Mammary epithelial cell (primary cell): Measurements from ENCODE around the gene ABHD18.
"Not testable (repeated sequence)": the region's sequence is repeated elsewhere in the genome, so short reads cannot be mapped to it uniquely, and the experiment has no call there.

Source experiments
- CTCF ChIP-seq, 2 donors: IDR thresholded peaks in 1 of 2; conservative IDR thresholded peaks in 1 of 2; 2 replicates each; pipeline ENCODE4 v1.5.1; 2011 to 2012; ENCODE audit warnings: inconsistent platforms in 2 of 2, low read length in 2 of 2, mild to moderate bottlenecking in 2 of 2, control low read depth in 1 of 2, low read depth in 1 of 2; ENCODE audit not compliant: insufficient read depth in 1 of 2; ENCODE audit errors: extremely low read depth in 1 of 2
- EZH2 ChIP-seq: IDR thresholded peaks from 2 replicates; pipeline ENCODE4 v1.6.1; 2012; ENCODE audit warnings: low read length, inconsistent platforms, borderline replicate concordance

- not testable (repeated sequence) for TF ChIP-seq CTCF (conservative IDR thresholded peaks at IDR 0.05 in 1 of 2, IDR thresholded peaks at IDR 0.05 in 1 of 2; ENCODE audit: extremely low read depth in 1 of 2, insufficient read depth in 1 of 2, low read depth in 1 of 2, low read length in 2 of 2); EZH2
Measured at GRCh38 chr4:127964426-127965061, 662 bp upstream of the ABHD18 start.
